GM21786 (cell line): ENCODE data around the gene ARHGEF7.
"Not testable (repeated sequence)": the region's sequence is repeated elsewhere in the genome, so short reads cannot be mapped to it uniquely, and the experiment has no call there.

Experiments
- ATAC-seq: cut with Tn5 transposase; IDR thresholded peaks from one replicate; pipeline ENCODE4 v1.9.1; 2021; ENCODE audit not compliant: unreplicated experiment

The ARHGEF7 gene

DNA sequence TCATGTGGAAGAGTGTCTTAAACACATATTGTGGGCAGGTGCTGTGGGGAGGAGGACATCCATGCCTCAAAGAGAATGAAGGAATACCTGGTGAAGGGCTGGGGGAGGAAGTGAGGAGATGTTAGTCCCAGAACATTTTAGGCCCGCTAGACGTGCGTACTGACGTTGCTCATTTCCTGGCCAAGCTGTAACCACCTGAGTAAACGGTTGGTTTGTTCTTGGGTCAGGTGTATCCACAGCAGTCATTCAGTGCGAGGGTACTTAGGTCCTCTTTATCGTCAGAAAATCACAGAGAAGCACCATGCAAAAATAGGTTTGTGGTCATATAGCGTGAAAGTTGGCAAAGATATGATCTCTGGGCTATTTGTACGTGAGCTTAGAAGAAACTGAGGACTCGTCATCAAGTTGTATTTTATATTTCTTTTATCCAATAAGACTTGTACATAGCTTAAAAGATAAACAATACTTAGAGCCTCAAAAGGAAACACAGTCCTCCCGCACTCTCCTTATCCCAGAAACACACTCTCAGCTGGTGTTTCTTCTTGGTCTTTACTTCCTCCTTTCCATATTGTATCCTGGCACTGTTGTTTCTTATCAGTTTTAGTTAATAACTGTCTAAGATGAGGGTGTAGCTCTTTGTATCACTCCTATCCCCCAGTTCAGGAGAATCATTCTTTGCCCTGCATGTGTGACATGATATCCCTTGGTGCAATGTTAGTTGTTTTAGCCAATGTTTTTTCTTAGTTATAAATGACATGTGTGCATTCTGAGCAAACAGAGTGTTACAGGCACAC is 52.0 kb downstream of the ARHGEF7 start:
- peak; percentile 32 for ATAC-seq

DNA sequence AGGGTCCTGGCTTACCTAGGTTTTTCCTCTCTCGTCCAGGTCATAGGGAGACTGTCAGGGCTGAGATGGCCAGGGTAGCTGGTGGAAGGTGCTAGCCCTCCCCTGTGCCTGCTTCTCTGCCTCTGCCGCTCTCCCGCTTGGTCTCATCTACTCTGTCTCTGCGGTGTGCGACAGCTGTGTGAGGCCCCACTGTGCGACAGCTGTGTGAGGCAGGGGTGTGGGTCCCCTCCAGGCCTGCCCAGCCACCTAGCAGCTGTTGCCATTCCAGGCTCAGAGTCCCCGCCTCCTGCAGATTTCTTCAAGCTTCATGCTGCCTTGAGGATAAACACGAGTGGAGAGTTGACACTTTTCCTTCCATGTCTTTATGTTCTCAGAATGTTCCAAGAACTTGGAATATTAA is 53.0 kb downstream of the ARHGEF7 start:
- ATAC-seq = no peak

DNA sequence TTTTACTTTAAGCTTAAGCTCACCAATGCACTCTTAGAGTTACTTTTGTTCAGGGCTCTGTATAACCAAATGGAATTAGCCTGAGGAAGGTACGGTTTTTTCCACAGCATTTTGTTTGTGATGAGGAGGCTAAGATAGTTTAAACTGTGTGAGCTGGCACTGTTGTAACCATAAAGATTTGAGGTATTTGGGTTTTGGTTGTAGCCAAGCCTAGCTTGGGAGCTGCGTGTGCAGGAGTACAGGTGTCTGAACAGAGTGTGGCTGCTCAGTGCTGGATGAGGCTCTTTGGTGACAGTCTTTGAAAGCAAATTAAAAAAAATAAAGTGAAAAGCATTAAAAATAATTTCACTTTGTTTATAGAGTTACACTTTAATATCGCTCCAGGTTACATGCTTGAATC is 56.0 kb downstream of the ARHGEF7 start:
- ATAC-seq = no peak

DNA sequence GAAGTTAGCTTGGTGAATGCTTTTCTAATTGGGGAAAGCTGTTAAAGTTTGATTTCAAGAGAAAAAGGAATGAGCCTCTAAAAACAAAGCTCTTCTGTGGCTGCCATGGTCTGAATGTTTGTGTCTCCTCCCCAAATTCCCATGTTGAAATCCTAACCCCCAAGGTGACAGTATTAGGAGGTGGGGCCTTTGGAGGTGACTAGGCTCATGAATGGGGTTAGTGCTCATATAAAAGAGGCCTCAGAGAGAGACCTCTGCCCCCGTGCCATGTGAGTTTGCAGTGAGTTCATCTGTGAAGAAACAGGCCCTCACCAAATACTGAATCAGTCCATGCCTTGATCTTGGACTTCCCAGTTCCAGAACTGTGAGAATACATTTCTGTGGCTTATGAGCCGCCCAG is 56.5 kb downstream of the ARHGEF7 start:
- no peak for ATAC-seq

DNA sequence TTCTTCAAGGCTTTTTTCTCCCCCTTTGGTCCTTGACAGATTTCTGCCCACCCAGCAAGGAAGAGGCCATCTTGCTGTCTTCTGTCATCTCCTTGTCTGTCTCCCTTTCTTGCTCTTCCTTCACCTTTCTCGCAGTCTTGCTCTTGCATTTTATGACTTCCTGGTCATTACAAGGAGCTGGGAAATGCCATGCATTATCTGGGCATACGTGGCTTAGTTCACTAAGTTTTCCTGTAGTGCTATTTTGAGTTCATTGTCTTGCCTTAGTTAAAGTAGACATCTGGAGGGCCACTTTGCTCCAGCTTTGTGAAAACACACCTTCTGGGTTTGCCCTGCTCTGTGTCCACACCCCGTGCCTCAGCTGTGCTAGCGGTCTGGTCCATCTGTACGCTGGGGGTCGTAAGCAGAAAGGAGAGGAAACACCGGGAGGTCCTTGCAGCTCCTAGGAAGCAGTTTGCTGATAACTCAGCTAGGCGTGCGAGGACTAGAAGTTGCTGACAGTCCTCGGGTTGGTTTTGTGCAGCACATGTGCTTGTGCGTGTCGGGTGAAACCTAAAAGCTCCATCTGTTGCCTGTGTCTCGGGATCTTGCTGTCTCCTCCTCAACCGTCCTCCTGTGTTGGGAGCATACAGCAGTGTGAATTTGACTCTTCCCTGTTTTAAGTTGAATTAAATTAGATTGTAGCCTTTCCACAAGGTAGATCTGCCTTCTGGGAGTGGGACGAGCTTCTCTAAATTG is 59.4 kb downstream of the ARHGEF7 start:
- no peak for ATAC-seq

DNA sequence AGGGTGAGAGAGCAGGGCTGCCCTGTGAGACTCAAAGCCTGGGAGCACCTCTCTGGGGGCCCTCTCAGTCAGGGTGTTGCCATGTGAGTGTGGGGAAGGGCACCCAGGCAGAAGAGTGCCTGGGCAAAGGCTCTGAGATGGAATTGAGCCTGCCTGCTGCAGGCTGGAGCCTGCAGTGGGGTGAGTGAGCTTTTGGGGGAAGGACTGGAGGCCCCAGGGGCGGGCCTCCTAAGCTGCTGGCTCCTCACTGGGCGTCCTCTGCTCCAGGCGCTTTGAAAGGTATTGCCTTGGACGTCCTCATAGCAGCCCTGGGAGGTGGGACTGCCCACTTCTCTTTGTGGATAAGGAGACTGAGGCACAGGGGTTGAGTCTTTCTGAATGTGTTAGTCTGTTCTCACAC is 60.3 kb downstream of the ARHGEF7 start:
- ATAC-seq = no peak

DNA sequence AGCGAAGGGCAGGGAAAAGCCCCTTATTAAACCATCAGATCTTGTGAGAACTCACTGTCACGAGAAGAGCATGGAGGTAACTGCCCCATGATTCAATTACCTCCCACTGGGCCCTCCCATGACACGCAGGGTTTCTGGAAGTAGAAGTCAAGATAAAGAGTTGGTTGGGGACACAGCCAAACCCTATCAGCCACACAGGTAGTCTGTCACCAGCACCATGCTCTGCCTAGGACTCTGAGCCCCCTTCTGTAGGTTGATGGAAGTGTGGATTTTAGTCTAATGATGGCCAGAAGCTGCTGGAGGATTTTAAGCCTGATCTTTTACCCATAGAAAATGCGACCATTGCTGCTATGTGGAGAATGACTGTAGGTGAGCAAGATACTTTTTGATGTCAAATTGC is 60.8 kb downstream of the ARHGEF7 start:
- no peak for ATAC-seq

DNA sequence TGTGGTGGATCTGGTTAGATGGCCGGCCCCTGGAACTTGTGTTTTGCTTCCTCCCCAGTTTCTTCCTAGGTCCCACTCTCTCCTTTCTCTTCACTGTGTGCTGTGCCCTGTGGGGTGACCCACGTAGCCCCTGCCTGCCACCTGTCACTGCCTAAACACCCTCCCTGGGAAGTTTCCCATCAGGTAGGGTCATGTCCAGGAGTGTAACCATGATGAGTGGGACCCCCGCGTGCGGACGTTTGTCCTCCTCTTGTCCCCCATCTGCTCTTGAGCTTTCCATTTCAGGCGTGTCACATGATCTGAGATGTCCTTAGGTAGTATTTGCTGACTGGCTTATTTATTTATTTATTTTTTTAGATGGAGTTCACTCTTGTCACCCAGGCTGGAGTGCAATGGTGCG is 61.3 kb downstream of the ARHGEF7 start:
- no peak for ATAC-seq

DNA sequence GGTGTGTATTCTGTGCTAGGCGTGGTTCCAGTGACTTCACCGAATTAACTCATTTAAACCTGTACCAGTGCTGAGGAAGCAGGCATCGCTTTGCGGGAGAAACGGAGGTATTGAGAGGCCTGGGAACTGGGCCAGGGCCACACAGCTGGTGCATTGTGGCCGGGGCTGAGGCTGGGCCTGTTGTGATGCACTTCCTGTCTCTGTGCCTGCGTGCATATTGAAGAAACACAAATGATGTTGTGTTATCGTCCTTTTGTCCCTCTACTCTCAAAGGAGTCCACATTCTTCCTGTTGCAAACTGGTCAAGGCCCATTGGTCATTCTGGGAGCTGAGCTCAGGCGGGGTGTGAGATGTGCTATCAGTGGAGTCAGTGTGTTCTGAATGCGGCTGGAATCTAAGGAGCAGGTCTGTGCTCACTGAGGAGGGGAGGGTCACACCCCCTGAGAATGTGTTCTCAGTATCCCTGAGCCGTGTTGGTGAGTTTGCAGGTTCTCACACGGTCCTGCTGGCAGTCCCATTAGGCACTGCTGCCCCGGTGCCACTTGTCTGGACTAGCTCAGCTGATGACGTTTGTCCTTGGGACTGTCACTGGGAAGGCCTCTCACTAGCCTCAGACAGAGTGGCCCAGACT is 62.1 kb downstream of the ARHGEF7 start:
- ATAC-seq = peak; percentile 85

DNA sequence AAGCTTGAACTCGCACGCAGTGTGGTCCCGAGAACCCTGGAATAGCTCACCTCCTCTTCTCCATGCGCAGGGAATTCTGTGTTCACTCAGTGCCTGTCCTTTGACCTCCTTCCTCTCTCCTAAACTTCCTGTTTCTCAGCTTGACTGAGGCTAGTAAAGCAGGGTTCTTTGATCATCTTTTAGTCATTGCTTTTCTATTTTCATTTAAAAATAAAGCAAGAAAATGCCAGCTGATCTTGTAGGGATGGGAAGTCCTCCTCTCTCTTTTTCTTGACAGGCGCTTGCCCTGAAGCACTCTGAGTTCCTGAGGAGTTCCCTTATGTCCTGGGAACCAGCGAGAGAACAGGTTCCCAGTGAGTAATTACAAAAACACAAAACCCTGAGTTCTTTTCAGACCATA is 62.8 kb downstream of the ARHGEF7 start:
- ATAC-seq = no peak

DNA sequence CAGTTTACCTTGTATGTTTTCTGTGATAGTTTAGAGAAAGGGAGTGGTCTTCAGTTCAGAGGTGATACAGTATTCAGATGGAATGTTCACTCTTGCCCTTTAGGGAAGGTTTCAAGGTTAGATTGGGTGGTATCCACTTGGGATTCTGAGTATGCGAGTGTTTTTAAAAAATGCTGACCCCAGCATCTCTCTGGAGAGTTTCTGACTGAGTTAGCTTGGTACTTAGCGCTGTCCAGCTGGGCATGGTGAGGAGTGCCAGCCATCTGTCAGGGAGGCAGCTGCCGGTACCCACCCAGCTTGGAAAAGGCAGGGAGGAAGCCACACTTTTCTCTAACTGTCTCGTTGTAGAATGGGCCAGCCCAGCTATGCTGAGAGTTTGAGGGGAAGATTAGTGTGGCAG is 63.3 kb downstream of the ARHGEF7 start:
- no peak for ATAC-seq

DNA sequence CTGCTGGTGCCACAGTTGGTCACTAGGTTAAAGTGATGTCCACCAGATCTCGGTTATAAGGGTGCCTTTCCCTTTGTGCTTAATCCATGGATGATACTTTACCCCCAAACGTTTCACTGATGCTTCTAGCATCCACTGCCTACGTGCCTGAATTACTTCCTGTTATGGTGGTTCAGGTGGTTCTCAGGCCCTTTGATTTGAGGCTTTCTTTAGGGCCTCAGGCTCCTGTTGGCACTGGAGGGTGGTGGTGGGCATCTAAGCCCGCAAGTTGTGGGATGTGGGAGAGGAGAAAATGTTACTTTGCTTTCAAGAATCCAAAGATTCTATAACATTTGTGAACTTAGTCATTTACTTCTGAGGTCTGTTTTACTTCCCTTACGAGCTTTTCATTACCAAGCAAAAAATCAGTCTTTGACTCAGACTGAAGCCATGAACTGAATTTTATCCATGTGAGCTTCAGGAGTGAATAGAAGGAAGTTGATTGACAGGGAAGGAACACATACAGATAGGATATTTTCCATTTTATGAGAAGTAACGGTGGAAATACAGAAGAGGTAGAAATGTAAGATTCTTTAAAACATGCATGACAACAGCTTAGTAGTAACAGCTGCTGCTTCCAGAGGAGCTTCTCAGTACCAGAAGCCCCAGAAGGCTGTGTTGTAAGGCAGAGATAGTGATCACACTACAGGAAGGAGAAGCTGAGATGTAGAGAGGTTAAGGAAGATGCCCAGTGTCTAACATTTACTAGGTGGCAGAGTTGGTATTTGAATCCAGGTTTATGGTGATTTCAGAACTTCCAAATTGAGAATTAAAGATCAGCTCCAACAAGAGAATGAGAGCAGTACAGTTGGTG is 65.0 kb downstream of the ARHGEF7 start:
- ATAC-seq = no peak

DNA sequence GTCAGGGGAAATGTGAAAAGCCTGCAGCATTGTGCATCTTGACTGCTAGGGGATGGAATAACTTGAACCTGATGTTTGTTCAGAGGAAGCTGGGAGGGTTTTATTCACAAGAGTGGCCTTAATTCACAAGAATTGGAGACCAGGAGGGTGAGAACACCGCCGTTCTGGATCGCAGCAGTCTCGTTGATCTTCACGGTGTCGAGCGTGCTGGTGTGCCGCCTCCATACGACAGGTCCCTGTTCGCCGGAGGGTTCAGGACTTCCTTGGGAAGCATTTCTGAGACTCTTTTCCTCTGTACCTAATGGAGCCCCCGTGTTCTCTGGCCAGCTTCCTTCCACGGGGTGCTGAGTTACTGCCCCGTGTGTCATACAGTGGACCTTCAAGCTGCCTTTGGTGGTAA is 66.9 kb downstream of the ARHGEF7 start:
- no peak for ATAC-seq

DNA sequence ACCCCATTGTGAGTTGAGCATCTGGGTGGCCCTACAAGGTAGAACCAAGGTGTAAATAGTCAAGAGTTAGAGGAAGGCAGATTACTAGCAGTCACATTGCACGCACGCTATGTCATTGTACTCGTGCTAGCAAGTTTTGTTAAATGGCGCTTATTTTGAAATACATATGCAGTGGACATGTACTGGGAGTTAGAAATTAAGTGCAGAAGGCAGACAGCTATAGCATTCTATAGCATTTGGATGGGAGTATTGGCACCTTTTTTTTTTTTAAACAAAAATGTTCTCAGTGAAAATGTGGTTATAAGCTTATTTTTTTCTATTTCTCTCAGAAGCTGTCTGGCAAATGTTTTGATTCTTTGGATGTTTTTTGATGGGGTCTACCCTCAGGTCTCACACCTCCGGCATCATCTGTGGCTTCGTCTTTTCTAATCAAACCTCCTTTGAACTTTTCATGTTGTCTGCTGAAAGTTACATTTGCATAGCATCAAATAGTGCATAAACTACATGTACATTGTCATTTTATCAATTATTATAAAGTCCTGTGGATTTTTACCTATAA is 68.1 kb downstream of the ARHGEF7 start:
- no peak for ATAC-seq

DNA sequence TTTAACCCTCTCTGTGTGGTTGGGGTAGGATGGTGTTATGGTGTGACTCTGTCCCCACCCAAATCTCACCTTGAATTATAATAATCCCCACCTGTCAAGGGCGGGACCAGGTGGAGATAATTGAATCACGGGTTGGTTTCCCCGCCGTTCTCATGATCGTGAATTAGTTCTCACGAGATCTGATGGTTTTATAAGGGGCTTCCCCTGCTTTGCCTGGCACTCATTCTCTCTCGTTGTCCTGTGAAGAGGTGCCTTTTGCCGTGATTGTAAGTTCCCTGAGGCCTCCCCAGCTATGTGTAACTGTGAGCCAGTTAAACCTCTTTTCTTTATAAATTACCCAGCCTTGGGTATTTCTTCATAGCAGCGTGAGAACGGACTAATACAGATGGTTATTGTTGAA is 68.8 kb downstream of the ARHGEF7 start:
- ATAC-seq = no peak

DNA sequence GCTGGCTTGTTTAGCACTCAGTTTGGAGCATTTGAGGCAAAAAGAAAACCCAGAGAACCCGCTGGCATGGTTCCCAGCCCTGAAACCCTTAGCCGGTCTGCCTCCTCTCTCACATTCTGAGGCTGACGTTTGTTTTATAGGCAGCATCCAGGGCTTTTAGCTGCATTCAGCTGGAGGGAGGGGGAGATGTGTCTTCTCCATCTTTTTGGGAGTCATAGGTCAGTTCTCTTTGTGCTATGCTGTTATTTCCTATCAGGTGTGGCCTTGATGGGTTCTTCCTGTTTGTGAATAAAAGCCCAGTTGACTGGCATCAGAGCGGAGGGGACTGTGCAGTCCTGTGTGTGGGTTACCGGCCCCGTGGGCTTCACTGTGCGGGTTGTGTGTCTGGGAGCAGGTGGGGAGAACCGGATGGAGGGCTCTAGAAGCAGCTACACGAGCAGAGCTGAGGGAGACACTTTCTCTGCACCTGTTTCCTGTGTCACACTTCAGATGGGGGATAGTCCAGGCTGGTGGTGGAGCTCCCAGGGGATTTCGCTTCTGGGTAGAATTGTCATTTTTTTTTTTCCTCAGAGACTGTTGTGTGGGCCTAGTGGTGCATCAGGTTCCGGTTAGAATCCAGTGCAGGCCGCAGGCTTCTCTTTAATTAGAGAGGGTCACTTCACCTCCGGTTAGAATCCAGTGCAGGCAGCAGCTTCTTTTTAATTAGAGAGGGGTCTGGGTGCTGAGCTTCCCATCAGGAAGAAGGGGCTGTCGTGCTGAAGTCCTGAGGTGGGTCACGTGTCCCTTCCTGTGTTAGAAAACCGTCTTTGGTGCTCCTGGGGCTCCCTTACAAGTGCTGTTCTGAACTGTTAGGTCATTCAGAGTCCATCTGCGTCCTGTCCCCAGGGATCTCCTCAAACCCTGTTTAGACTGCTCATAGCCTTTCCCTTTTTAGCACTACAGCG is 69.6 kb downstream of the ARHGEF7 start:
- peak; percentile 81 for ATAC-seq

DNA sequence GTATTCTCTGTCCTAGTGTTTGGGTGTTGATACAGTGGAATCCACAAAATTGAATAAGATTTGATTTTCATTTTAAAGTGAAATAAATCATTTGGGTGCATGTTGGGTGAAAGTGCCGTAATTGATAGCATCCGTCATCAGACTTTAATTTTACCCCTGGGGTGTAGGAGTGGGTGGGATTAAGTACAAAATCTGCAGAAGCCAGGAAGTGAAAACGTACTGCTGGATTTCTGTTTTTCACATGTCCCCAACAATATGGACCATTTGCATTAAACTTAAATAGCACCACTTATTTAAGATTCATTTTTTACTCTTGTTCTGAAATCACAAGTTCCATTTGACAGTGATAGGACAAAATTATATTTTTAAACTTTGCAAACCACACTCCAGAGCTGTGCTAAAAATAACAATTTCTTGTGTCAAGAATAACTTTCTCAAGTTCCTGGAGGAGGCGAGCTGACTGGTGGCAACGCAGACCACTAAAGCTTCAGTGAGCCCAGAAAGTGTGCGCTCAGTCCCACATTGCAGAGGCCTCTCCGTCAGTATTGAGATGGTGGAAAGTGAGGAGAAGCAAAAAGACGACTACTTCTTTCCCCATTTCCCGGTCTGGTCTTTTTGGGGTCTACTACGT is 71.3 kb downstream of the ARHGEF7 start:
- no peak for ATAC-seq

DNA sequence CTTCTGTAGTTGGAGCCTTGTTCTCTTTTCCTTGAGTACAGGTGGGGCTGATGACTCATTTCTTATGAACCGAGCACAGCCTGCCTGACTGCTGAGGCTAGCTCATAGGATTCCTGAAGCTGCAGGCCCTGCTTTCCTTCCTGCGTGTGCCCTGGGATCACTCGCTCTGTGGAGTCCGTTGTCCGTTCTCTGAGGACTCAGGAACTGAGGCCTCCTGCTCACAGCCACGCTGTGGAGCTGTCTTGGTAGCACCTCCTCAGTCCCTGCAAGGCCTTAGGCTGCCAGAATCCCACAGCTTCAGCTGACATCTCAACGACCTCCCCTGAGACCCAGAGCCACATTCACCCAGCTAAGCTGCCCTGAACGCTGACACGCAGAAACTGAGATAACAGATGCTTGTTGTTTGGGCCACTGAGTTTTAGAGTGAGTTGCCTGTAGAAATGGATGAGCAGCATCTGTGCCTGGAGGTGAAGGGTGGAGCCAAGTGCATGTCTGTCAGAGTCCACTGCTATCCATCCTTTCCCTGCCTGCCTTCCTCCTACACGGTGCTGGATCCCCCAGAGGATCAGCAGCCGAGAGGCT is 72.9 kb downstream of the ARHGEF7 start:
- ATAC-seq = peak; percentile 18

DNA sequence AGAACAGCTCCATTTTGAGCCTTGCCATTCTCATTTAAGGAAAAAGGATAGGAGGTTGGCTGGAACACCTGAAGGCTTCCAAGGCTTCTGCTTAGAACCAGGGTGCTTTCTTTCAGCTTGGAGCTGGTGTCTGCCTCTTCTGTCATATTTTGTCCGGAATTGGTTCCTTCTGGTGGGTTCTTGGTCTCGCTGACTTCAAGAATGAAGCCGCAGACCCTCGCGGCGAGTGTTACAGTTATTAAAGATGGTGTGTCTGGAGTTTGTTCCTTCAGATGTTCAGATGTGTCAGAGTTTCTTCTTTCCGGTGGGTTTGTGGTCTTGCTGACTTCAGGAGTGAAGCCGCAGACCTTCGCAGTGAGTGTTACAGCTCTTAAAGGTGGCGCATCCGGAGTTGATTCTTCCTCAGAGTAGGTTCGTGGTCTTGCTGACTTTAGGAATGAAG is 74.0 kb downstream of the ARHGEF7 start:
- not testable (repeated sequence) for ATAC-seq
